GM19468 (cell line): ENCODE measurements around the gene SFSWAP.
"Not testable (repeated sequence)": the region's sequence is repeated elsewhere in the genome, so short reads cannot be mapped to it uniquely, and the experiment has no call there.

Experiments
- ATAC-seq: cut with Tn5 transposase; IDR thresholded peaks from one replicate; pipeline ENCODE4 v1.9.1; 2021; ENCODE audit warnings: mild to moderate bottlenecking, moderate library complexity, moderate number of reproducible peaks; ENCODE audit not compliant: unreplicated experiment; ENCODE audit errors: extremely low read depth

SFSWAP gene

GRCh38 chr12:131710464-131711457 is at the start of gene SFSWAP:
TSS of gene SFSWAP (plus strand) at chr12:131711090. CDS start at chr12:131711230, 140 bp downstream.
- peak; percentile 87 for ATAC-seq

- ATAC-seq, result not testable (repeated sequence)
Observed at GRCh38 chr12:131661170-131661985, 49.5 kb upstream of the SFSWAP start.

GRCh38 chr12:131661986-131662288 is 49.0 kb upstream of the SFSWAP start:
- ATAC-seq, result not testable (repeated sequence)

- ATAC-seq, result not testable (repeated sequence)
Observed at GRCh38 chr12:131662346-131662745, 48.5 kb upstream of the SFSWAP start.

- ATAC-seq, result not testable (repeated sequence)
Observed at GRCh38 chr12:131665666-131666065, 45.2 kb upstream of the SFSWAP start.

- ATAC-seq, result not testable (repeated sequence)
Observed at GRCh38 chr12:131666486-131666885, 44.4 kb upstream of the SFSWAP start.

- ATAC-seq, result not testable (repeated sequence)
Observed at GRCh38 chr12:131666978-131667601, 43.8 kb upstream of the SFSWAP start.

- no peak for ATAC-seq
Observed at GRCh38 chr12:131671276-131671675, 39.6 kb upstream of the SFSWAP start.

GRCh38 chr12:131671871-131672270 is 39.0 kb upstream of the SFSWAP start:
- no peak for ATAC-seq

GRCh38 chr12:131672311-131672940 is 38.5 kb upstream of the SFSWAP start:
- ATAC-seq, result no peak

- ATAC-seq, result no peak
Observed at GRCh38 chr12:131672941-131673887, 37.7 kb upstream of the SFSWAP start.

GRCh38 chr12:131673888-131674257 is 37.0 kb upstream of the SFSWAP start:
- ATAC-seq, result no peak

- ATAC-seq, result no peak
Observed at GRCh38 chr12:131674373-131674772, 36.5 kb upstream of the SFSWAP start.

GRCh38 chr12:131675126-131676080 is 35.5 kb upstream of the SFSWAP start:
- no peak for ATAC-seq

- ATAC-seq, result no peak
Observed at GRCh38 chr12:131676544-131676943, 34.3 kb upstream of the SFSWAP start.

GRCh38 chr12:131677067-131677466 is 33.8 kb upstream of the SFSWAP start:
- ATAC-seq, result not testable (repeated sequence)

- no peak for ATAC-seq
Observed at GRCh38 chr12:131677699-131678098, 33.2 kb upstream of the SFSWAP start.
